Fibroblast of the aortic adventitia (primary cell): ENCODE measurements around the gene CSNK1G2. TPM values are rescaled to one million over a fixed set of nuclear protein-coding genes. Genes with fewer than 3 reads are reported as not detected.

Source experiments
- DNase-seq: peaks from one replicate; pipeline ENCODE4 v3.0.0-alpha.2; 2010; ENCODE audit warnings: low read depth
- H3K4me3 ChIP-seq: 2 replicates; pipeline ENCODE4 v1.5.1; 2011; ENCODE audit warnings: low read depth, mild to moderate bottlenecking, control low read depth, low read length, moderate library complexity
- total RNA-seq: library from RNA; depleted of rRNA; stranded (reverse); fragments of >200 nt; gene quantifications from 2 replicates; pipeline ENCODE4 v1.2.3, GENCODE V29; 2012; ENCODE audit warnings: low replicate concordance
- TF ChIP-seq, protein P1 (sequence below): IDR thresholded peaks from 2 replicates; pipeline ENCODE4 v1.5.1; 2011; ENCODE audit warnings: mild to moderate bottlenecking, low read length, control low read depth, inconsistent platforms; ENCODE audit not compliant: insufficient read depth

The CSNK1G2 gene
- 29.6 and 47.5 TPM in 2 replicates for total RNA-seq

DNA sequence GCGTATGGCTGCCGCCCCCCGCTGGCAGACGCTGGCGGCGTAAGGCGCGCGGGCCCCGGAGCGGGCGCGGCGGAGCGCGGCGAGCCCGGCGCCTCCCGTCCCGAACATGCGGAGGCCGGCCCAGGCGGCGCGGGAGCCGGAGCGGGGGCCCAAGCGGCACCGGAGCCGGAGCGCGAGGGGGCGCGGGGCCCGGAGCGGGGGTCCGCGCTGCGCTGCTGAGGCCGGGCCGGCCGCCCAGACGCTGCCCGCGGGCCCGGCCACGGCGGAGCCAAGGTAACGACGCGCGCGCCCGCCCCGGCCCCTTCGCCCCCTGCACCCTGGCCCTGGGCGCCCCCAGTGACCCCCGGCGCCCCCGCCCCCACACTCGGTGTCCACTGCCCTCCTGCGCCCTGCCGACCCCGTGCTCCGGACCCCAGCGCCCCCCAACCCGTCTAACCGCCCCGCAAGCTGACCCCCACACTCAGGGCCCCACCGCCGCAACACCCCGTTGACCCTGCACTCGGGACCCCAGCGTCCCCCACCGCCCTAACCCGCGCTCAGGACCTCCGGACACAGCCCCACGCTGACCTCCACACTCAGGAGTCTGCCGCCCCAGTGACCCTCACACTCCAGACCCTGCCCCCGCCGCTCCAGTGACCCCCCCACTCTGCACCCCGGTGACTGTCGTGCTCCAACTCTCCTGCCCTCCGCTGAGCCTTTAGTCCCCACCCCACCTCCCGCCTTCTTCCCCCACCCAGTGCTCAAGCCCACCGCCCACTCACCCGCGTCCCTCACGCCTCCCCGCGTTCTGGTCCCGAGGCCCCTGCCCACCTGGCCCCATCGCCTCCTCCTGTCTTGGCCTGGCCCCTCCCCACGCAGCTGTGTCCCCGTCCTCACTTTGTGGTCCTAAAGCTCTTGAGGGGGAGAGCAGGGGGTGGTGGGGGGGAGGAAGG lies at the start of gene CSNK1G2:
Gene CSNK1G2, plus strand, starts transcription at position 27 of the 932 bp plus-strand sequence. CDS start 28,601 bp downstream, outside the sequence.
- H3K4me3 ChIP-seq, result peak within 1 kb of the TSS; percentile 88
- TF ChIP-seq, protein P1, sequence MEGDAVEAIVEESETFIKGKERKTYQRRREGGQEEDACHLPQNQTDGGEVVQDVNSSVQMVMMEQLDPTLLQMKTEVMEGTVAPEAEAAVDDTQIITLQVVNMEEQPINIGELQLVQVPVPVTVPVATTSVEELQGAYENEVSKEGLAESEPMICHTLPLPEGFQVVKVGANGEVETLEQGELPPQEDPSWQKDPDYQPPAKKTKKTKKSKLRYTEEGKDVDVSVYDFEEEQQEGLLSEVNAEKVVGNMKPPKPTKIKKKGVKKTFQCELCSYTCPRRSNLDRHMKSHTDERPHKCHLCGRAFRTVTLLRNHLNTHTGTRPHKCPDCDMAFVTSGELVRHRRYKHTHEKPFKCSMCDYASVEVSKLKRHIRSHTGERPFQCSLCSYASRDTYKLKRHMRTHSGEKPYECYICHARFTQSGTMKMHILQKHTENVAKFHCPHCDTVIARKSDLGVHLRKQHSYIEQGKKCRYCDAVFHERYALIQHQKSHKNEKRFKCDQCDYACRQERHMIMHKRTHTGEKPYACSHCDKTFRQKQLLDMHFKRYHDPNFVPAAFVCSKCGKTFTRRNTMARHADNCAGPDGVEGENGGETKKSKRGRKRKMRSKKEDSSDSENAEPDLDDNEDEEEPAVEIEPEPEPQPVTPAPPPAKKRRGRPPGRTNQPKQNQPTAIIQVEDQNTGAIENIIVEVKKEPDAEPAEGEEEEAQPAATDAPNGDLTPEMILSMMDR, result no peak
- DNase-seq, result no peak

DNA sequence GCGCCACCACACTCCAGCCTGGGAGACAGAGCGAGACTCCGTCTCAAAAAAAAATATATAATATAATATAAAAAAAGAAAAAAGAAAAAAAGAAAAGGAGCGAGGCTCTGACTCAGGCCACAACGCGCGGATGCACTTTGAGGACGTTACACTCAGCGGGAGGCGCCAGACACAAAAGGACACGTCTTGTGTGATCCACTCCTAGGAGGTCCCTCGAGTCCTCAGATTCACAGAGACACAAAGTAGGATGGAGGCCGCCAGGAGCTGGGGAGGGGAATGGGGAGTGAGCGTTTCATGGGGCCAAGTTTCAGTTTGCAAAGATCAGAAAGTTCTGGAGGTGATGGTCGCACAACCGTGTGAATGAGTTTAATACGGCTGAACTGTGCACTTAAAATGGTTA lies 47.2 kb upstream of the CSNK1G2 start:
- no peak overlapping the region for H3K4me3 ChIP-seq
- DNase-seq, result no peak
- TF ChIP-seq, protein P1, result no peak

DNA sequence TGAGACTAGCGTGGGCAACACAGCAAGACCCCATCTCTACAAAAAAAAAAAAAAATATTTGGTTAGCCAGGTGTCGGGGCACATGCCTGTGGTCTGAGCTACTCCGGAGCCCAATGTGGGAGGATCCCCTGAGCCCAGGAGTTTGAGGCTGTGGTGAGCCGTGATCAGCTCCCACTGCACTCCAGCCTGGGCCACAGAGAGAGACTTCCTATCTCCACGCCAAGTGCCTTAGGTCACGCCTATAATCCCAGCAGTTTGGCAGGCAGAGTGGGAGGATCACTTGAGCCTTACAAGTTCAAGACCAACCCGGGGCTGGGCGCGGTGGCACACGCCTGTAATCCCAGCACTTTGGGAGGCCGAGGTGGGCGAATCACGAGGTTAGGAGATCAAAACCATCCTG lies 44.5 kb upstream of the CSNK1G2 start:
- no peak overlapping the region for H3K4me3 ChIP-seq
- TF ChIP-seq, protein P1, result no peak
- no peak for DNase-seq

DNA sequence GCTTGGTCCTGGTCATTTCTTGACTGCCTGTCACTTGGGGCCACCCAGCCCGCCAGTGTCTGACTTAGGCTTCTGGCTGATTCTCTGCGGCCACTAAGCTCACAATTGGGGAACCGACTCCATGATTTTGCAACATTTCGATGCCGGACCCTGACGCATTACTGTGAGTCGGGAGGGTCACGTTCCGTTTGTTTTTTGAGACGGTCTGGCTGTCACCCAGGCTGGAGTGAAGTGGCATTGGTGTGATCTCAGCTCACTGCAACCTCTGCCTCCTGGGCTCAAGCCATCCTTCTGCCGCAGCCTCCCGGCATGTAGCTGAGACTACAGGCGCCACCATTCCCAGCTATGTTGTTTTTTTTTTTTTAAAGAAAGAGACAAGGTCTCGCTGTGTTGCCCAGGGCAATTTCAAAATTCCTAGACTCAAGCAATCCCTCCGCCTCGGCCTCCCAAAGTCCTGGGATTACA lies 39.0 kb upstream of the CSNK1G2 start:
- no peak overlapping the region for H3K4me3 ChIP-seq
- DNase-seq, result no peak
- TF ChIP-seq, protein P1, result no peak

DNA sequence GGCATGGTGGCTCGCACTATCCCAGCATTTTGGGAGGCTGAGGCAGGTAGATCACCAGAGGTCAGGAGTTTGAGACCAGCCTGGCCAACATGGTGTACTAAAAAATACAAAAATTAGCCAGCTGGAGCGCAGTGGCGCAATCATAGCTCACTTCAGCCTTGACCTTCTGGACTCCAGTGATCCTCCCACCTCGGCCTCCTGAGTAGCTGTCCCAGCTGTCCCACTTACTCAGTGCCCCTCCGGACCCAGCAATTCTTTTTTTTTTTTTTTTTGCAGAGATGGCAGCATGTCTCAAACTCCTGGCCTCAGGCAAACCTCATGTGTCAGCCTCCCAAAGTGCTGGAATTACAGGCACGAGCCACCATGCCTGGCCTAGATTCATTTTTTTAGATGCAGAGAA lies 38.0 kb upstream of the CSNK1G2 start:
- DNase-seq, result no peak
- no peak overlapping the region for H3K4me3 ChIP-seq
- TF ChIP-seq, protein P1, result no peak

DNA sequence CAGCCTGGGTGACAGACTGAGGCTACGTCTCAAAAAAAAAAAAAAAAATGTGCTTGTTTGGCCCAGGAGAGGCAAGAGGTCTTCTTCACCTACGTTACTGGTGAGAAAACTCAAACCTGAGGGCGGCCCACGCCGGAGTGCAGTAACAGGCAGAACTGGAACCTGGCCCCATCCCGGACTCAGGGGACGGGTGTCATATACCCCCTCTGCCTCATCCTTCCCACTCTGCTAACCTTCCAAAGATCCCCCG lies 36.2 kb upstream of the CSNK1G2 start:
- TF ChIP-seq, protein P1, result no peak
- DNase-seq, result no peak
- peak overlapping the region; percentile 22 for H3K4me3 ChIP-seq
